Islet precursor cell (in vitro differentiated cells): ENCODE results near the gene MAST4.

Experiments
- DNase-seq: peaks from one replicate; pipeline ENCODE4 v3.0.0-alpha.2; 2018

The MAST4 gene

DNA sequence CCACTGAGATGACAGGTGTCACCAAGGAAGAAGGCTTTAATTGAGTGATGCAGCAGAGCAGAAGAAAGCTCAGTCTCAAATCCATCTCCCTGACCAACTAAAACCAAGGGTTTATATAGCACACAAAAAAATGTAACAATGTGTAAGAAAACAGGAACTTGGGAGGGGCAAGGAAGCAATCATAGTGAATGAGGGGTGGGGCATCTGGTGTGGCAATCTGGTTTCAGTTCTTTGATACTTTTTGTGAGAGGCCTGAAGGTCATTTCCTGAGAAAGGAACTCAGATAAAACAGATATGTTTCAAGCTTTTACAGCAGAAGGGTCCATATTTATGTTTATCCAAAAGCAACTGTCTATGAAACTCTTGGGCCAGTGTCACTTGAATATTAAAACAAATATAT, 580.7 kb downstream of the MAST4 start:
- no peak for DNase-seq

GRCh38 chr5:67178085-67178484, 581.9 kb downstream of the MAST4 start:
- DNase-seq: no peak

DNA sequence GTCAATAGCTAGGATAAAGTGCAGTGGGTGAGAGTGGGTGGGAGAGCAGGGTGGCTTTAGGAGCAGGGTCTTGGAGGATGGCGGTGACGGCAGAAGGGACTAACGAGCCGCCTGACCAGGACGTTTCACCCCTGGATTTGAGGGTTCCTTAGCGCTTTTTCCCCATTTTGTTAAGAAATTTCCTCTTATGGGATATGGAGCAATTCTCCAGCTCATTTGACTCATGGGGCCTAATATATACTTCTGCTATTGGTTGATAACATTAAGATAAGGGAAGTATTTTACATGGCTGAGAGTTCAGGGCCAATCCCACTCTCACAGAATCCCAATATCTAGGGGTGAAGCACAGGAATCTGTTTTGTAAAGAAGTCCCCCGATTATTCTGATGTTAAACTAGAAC, 582.8 kb downstream of the MAST4 start:
- DNase-seq: no peak

DNA sequence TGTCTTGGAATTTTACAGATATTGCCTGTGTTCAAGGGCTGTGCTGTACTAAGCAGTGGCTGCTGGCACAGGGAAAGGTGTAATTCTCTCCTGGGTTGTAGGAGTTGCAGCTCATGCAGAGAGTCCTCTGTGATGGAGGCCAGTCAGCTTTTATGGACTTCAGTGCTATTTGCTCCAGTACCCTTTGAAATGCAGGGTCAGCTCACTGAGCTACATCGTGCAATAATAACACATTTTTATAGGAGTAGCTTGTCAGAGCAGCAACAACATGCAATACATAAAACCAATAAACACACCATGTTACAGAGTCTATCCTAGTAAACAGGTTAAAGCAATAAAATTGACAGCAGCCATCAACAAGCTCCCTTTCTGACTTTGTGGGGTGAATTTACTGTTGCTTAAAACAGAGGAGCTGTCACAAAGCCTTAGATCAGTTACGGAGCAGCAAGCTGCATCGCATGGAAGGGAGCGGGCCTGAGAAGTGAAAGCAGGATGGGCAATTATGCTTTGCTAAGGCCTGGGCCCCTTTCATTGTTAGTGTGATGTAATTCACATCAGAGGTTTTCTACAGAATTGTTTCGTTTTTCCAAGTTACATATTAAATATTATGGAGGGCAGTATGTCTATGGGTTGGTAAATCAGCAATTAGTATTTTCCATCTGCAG, 583.6 kb downstream of the MAST4 start:
- no peak for DNase-seq

GRCh38 chr5:67181648-67182221, 585.5 kb downstream of the MAST4 start:
- DNase-seq: no peak

DNA sequence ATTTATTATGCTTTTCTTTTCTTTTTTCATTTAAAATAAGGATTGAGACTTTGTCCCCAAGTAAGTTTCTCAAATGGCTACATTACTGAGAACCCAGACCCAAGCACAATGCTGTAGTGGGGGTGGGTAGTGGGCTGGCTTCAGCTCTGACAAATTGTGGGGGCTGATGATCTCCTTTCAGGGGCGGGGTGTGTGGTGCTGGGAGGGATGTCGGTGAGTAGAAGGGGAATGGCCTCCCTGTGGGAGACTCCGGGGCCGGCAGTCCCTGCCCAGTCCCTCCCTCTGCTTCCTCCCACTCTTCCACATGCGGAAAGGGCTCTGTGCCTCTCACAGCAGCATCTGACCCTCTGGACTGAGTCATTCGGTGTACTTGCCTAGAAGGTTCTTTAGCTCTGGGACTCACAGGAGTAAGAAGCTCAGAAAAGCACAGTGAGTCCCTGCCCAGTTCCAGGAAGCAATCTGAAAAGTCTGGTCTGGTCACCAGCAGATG, 586.2 kb downstream of the MAST4 start:
- peak; percentile 90 for DNase-seq

- no peak for DNase-seq
Observed at GRCh38 chr5:67183859-67184258, 587.7 kb downstream of the MAST4 start.

- DNase-seq: no peak
Observed at GRCh38 chr5:67187006-67187715, 591.0 kb downstream of the MAST4 start.

- no peak for DNase-seq
Observed at GRCh38 chr5:67188274-67189078, 592.3 kb downstream of the MAST4 start.

- DNase-seq: no peak
Observed at GRCh38 chr5:67189079-67189354, 592.8 kb downstream of the MAST4 start.

DNA sequence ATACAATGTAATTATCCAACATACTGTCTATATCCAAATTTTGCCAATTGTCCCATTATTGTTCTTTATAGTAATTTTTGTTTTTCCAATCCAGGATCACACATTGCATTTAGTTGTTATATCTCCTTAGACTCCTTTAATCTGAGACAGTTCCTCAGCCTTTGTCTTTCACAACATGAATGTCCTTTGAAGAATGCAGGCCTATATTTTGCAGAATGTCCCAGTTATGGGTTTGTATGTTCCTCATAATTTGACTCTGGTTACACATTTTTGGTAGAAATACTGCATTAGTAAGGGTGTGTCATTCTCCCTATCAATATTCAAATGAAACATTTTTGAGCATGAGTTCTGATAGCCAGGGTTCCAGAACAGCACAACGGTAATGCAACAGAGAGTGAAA, 593.7 kb downstream of the MAST4 start:
- no peak for DNase-seq

GRCh38 chr5:67190410-67190809, 594.2 kb downstream of the MAST4 start:
- no peak for DNase-seq

DNA sequence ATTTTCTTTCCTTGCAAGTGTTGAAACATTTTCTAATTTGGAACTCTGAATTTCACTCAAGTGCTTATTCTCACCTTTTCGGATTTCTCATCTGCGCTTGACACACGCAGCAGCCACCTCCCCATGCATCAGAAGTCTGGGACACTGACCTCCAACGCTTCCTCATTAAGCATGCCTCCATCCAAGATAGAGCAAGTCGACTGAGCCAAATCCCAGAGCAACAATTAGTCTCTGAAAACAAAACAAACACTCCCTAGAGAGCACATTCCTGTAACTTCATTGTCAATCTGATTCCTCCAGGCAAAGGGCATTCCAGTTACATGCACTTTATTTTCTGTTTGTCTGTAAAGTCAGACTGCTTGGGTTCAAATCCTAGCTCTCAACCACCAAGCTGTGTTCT, 594.7 kb downstream of the MAST4 start:
- peak; percentile 60 for DNase-seq

DNA sequence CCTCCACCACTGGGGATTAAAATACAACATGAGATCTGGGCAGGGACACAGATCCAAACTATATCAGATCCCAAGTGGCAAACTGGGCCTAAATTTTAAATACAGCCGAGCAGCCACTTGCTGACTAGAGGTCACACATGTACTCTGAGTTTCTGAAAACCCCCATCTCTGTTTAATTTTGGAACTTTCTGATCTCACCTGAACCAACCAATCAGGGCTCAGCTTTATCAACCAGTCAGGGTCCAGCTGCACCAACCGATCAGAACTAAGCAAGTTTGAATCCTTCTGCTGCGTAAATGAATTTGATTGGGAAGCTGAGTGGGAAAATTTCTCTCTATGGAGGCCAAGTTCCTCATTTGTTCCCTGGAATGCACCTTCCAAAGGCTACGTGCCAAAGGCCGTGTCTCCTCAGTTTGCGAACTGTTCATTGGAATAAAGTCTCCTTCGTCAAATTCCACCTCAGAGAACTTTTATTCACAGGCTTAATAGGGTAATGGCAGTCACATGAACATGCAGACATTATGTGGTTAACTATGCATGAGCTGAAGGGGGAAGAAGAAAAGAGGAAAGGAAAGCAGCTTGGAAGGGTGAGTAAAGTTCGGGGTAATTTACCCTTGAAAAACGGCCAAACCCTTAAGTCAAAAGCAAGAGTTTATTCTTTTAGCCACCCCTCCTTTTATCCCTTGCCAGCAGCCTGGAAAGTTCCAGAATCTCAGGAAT, 596.7 kb downstream of the MAST4 start:
- no peak for DNase-seq

- no peak for DNase-seq
Observed at GRCh38 chr5:67193439-67193807, 597.2 kb downstream of the MAST4 start.

- no peak for DNase-seq
Observed at GRCh38 chr5:67194166-67194565, 598.0 kb downstream of the MAST4 start.

DNA sequence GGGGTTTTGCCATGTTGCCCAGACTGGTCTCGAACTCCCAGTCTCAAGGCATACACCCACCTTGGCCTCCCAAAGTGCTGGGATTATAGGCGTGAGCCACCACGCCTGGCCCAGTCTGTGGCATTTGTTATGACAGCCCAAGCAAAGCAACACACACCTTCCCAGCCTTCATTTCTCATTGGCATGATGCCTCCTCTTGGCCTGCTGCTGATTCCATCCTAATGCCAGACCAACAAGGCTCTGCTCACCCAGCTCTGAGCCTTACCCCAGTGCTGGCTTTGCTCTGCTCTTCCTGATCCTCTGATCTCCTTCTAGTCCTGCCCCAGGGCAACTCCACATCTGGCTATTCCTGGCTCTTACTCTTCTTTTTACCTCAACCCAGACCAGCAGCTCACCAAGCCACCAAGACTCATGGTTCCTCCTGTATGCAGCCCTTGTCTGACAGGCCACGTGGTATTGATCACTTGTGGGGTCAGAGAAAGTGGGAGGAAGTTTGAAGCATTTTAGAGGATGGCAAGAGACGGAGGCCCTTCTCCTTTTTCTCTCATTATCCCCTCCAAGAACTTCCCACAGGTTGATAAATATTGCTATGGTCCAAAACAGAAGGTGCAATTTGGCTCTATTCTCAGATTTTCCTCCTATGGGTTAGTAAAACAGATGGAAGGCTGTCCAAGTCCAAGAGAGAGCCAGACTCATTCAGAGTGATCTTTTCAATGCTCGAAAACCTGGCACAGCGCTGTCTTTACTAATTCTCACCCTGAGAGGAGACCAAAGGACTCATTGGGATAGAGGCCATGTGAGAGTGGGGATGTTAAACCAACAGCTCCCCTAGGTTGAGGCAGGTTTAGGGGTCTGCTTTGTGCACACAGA, 599.4 kb downstream of the MAST4 start:
- DNase-seq: no peak

DNA sequence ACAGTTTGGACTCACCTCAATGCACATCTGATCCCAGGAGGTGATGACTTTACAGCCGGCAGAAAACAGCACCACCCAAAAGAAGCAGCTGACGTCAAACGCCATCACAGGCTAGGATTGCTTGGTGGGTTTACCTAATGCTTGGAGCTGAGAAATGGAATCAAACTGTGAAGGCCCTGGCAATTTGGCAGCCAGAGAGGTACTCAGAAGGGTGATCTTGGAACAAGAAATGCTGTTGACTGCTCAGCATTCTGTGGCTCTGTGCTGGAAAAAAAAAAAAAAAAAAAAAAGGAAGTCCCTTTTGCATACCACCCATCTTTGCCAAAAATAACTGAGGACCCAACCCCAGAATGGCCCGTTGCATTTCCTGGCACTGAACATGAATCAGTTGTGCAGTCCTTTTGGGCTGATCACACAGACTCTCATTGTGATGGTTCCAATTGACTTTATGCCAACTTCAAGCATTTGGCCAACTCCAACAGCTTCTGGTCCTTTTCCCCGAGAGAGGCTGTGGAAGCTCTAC, 600.4 kb downstream of the MAST4 start, which contains the start of gene CD180:
Gene CD180, minus strand, starts transcription at position 263 of the 523 bp plus-strand sequence. Its CDS starts 158 bp downstream, at position 105.
- no peak for DNase-seq

DNA sequence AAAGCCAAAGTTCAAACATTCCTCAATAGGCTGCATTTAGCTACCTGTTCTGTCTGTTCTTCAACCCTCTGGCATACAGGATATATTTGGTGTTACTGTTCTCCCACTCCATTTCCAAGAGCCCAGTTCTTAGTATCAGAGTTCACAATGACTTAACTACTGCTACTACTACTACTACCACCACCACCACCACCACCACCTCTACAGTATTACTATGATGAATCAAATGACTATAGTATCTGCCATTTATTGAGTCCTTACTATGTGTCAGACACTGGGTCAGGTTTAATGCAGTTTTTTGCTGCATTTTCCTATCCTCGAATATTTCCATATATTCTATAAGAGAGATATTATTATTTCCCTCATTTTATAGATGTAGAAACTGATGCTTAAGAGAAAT, 601.3 kb downstream of the MAST4 start:
- no peak for DNase-seq

DNA sequence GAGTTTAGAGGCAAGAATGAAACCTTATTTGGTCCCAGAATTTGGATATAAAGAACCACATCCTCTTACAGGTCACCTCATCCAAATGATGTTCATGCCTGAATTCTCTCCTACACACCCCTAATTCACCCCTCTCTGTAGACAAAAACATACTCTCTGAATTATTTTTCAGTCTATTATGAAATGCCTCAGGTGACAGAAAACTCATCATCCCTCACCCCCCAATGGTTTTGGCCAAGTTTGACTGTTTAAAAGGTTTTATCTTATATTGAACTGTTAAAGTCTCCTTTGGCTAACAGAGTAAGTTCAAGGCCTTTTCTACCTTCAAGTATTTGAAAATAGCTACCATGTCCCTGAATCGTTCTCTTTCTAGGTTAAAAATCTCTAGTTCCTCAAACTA, 602.7 kb downstream of the MAST4 start:
- DNase-seq: no peak

DNA sequence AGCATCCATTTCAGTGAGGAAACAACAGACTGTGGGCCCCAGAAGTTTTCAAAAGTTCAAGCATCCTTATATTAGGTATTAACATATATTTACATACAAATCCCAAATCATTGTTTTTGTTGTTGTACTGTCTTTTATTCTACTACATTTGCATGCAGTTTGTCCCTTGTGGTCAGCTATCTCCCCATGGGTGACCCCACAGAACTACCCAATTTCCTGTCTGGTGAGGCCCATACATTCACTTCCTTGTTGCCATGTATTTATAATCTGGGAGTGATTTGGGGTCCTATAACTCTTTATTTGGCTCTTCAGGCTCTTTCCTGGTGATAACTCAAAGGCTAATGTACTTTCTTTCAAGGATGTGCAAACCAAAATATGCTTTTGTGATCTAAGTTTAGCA, 603.7 kb downstream of the MAST4 start:
- no peak for DNase-seq
